Measurements from ENCODE around the gene AKAP13. TPM values are rescaled to one million over a fixed set of nuclear protein-coding genes. Genes with fewer than 3 reads are reported as not detected.
"Not testable (repeated sequence)": the region's sequence is repeated elsewhere in the genome, so short reads cannot be mapped to it uniquely, and the experiment has no call there.

AKAP13 gene
- polyA plus RNA-seq, 1 of the 3 experiments (the other 2 are of a cell fraction), result 8.4 TPM

DNA sequence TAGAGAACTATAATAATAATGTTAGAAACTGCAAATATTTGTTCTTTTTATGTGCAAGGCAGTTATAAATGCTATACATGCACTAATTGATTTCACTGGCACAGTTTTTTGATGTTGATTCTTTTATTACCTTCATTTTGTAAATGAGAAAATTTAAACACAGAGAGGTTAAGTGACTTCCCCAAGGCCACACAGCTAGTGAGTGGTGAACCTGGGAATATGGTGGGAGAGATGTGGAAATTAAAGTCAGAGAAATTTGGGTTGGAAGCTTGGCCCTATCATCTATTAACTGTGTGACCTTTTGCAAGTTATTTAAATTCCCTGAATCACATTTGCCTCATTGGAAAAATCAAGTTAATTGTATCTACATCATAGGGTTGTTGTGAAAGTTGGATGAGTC, 39.6 kb upstream of the AKAP13 start (continued):
- TF ChIP-seq, protein P1, sequence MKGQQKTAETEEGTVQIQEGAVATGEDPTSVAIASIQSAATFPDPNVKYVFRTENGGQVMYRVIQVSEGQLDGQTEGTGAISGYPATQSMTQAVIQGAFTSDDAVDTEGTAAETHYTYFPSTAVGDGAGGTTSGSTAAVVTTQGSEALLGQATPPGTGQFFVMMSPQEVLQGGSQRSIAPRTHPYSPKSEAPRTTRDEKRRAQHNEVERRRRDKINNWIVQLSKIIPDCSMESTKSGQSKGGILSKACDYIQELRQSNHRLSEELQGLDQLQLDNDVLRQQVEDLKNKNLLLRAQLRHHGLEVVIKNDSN (IDR thresholded peaks at IDR 0.05; ENCODE audit: borderline replicate concordance, low read depth), result no peak
- TF ChIP-seq, protein P2, sequence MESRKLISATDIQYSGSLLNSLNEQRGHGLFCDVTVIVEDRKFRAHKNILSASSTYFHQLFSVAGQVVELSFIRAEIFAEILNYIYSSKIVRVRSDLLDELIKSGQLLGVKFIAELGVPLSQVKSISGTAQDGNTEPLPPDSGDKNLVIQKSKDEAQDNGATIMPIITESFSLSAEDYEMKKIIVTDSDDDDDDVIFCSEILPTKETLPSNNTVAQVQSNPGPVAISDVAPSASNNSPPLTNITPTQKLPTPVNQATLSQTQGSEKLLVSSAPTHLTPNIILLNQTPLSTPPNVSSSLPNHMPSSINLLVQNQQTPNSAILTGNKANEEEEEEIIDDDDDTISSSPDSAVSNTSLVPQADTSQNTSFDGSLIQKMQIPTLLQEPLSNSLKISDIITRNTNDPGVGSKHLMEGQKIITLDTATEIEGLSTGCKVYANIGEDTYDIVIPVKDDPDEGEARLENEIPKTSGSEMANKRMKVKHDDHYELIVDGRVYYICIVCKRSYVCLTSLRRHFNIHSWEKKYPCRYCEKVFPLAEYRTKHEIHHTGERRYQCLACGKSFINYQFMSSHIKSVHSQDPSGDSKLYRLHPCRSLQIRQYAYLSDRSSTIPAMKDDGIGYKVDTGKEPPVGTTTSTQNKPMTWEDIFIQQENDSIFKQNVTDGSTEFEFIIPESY (IDR thresholded peaks at IDR 0.05; ENCODE audit: borderline replicate concordance, low read depth), result no peak

DNA sequence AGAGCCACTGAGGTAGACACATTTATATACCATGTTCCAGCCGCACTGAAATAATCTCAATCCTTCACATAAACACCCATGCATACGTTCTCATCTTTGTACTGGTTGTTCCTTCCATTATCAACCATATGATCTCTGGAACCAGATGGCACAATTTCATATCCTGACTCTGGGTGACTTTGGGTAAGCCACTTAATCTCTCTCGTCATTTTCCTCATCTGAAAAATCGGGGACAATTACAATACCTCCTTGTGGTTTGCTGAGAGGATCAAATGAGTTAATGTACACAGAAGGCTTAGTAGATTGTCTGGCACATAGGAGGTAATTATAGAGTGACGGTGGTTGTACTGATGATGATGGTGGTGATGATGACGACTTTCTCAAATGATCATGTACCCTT, 38.2 kb upstream of the AKAP13 start:
- POLR2A ChIA-PET; H3K27ac ChIP-seq (ENCODE audit: low read depth in 2 of 2, low read length in 1 of 2): not testable (repeated sequence)

DNA sequence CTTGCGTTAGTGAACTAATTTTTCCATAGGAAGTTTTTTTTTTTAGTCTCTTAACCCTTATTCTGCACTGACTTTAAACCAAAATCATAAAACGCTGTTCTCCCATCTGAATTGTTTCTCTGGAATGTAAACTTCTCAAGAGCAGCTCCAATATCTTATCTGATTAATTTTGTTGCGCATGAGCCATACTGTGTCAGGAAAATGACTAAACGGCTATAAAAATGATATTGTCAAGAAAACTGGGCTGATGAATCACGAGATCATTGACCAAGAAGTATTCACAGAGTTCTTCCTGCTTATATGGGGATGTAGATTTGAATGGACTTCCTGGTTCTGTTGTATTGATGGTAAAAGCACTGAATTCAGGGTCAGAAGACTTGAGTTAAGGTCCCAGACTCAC, 37.0 kb upstream of the AKAP13 start:
- Histone ChIP-seq H3K4me2 (peak overlapping the region; percentile 14), H3K27ac (ENCODE audit: low read depth in 2 of 2, low read length in 1 of 2) (peak overlapping the region in 1 of 2 experiments; percentile 89; a peak in 2 of 4 replicates), H2AFZ (ENCODE audit: low read depth) (peak overlapping the region; percentile 59; the same call in 1 of the 2 replicates), H3F3A (replicated peaks; ENCODE audit: insufficient read depth) (peaks cover 13% of the 10 kb centered on the region), H3K9ac (peak overlapping the region; percentile 24; the same call in 1 of the 2 replicates)
- H3K79me2 ChIP-seq (ENCODE audit: insufficient read depth); H3K36me3 ChIP-seq (replicated peaks in 1 of 2; ENCODE audit: control insufficient read depth in 1 of 2, insufficient read depth in 2 of 2, low read length in 1 of 2); H3K4me1 ChIP-seq (ENCODE audit: control insufficient read depth in 1 of 2, insufficient read depth in 2 of 2, low read depth in 1 of 2, low read length in 1 of 2); POLR2A ChIA-PET; H4K20me1 ChIP-seq (ENCODE audit: insufficient read depth); H3K4me3 ChIP-seq (ENCODE audit: low read depth in 2 of 2, low read length in 1 of 2); DNase-seq; H3K9me2 ChIP-seq; H3K9me3 ChIP-seq; H3K27me3 ChIP-seq (ENCODE audit: insufficient read depth): not testable (repeated sequence)
- WGBS (ENCODE audit: low lambda C conversion rate), result 10% methylated on average over 5 of the region's 5 CpGs
- CTCF ChIA-PET, result interaction anchor here (0.6 kb wide), 1 partner anchor 54 kb away, joined by 3 read pairs; no protein-coding TSS in a partner anchor
- TF ChIP-seq TCF12 (IDR thresholded peaks at IDR 0.05) (peak; percentile 83), FOSL2 (IDR thresholded peaks at IDR 0.05; ENCODE audit: borderline replicate concordance, low read depth) (peak; percentile 82), ELF1 (IDR thresholded peaks at IDR 0.05) (peak; percentile 62; the same call in 1 of the 2 replicates), JUND (IDR thresholded peaks at IDR 0.05) (peak; percentile 79), NFIC (IDR thresholded peaks at IDR 0.05; ENCODE audit: borderline replicate concordance) (peak; percentile 28; the same call in 1 of the 2 replicates), EP300 (IDR thresholded peaks at IDR 0.05; ENCODE audit: borderline replicate concordance in 1 of 2, low read depth in 1 of 2, low read length in 1 of 2) (peak in 1 of 2 experiments; percentile 52; a peak in 1 of 4 replicates)
- TF ChIP-seq, protein P3, sequence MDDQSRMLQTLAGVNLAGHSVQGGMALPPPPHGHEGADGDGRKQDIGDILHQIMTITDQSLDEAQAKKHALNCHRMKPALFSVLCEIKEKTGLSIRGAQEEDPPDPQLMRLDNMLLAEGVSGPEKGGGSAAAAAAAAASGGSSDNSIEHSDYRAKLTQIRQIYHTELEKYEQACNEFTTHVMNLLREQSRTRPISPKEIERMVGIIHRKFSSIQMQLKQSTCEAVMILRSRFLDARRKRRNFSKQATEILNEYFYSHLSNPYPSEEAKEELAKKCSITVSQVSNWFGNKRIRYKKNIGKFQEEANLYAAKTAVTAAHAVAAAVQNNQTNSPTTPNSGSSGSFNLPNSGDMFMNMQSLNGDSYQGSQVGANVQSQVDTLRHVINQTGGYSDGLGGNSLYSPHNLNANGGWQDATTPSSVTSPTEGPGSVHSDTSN (IDR thresholded peaks at IDR 0.05), result peak; percentile 83

More for the DNA sequence above, 38.2 kb upstream of the AKAP13 start:
- H3K4me3 ChIP-seq (ENCODE audit: low read depth in 2 of 2, low read length in 1 of 2); H3K9me3 ChIP-seq; H3K79me2 ChIP-seq (ENCODE audit: insufficient read depth); H3K9ac ChIP-seq; H3K9me2 ChIP-seq; H3K36me3 ChIP-seq (replicated peaks in 1 of 2; ENCODE audit: control insufficient read depth in 1 of 2, insufficient read depth in 2 of 2, low read length in 1 of 2); DNase-seq; H2AFZ ChIP-seq (ENCODE audit: low read depth); H3K27me3 ChIP-seq (ENCODE audit: insufficient read depth); H3K4me1 ChIP-seq (ENCODE audit: control insufficient read depth in 1 of 2, insufficient read depth in 2 of 2, low read depth in 1 of 2, low read length in 1 of 2); CTCF ChIA-PET; H4K20me1 ChIP-seq (ENCODE audit: insufficient read depth); H3K4me2 ChIP-seq: not testable (repeated sequence)
- 92% methylated on average over 6 of the region's 6 CpGs for WGBS (ENCODE audit: low lambda C conversion rate)
- H3F3A ChIP-seq (replicated peaks; ENCODE audit: insufficient read depth), result peaks cover 13% of the 10 kb centered on the region

DNA sequence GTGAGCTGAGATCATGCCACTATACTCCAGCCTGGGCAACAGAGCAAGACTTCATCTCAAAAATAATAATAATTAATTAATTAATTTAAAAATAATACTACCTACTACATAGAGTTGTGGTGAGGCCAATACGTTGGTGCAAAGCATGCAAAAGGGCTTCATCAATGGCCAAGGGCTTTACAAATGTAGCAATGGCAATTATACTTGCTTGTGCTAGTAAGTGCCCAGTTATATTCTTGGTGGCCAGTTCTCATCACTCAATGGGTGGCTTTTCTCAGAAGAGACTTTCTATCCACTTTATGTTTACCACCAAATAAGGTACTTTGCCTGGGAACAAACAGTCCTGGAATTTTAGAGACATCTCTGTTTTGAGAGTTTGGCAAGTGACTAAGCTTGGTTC, 36.2 kb upstream of the AKAP13 start:
- H3K4me2 ChIP-seq; H2AFZ ChIP-seq (ENCODE audit: low read depth); H3K36me3 ChIP-seq (replicated peaks in 1 of 2; ENCODE audit: control insufficient read depth in 1 of 2, insufficient read depth in 2 of 2, low read length in 1 of 2); H3K79me2 ChIP-seq (ENCODE audit: insufficient read depth); H3K27me3 ChIP-seq (ENCODE audit: insufficient read depth); H3K9me2 ChIP-seq; CTCF ChIA-PET; H3K9me3 ChIP-seq; DNase-seq; H4K20me1 ChIP-seq (ENCODE audit: insufficient read depth); POLR2A ChIA-PET; H3K9ac ChIP-seq; H3K4me1 ChIP-seq (ENCODE audit: control insufficient read depth in 1 of 2, insufficient read depth in 2 of 2, low read depth in 1 of 2, low read length in 1 of 2); H3K4me3 ChIP-seq (ENCODE audit: low read depth in 2 of 2, low read length in 1 of 2): not testable (repeated sequence)
- WGBS (ENCODE audit: low lambda C conversion rate), result 67% methylated on average over 1 of the region's 1 CpG
- Histone ChIP-seq H3K27ac (ENCODE audit: low read depth in 2 of 2, low read length in 1 of 2) (peak overlapping the region in 1 of 2 experiments; percentile 89; a peak in 2 of 4 replicates), H3F3A (replicated peaks; ENCODE audit: insufficient read depth) (peaks cover 13% of the 10 kb centered on the region)

DNA sequence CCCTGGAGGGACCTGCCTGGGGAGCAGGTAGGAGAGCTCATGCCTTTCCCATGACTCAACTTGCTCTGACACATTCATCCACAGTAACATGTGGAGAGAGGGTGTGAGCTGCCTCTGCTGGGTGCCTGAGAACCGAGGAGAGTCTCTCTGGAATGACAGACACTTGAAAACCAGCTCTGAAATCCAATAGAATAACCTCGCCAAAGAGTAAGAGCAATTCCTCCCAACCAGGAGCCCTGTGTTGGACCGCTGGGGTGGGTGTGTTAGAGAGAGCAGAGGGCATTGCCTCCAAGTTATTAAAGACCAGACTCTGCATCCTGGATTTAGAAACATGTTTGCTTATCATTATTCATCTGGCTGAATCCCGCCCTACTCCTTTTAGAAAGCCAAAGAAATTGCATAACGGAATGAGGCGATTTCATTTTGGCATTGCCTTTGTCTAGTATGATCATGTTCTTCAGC, 35.7 kb upstream of the AKAP13 start:
- H3K36me3 ChIP-seq (replicated peaks in 1 of 2; ENCODE audit: control insufficient read depth in 1 of 2, insufficient read depth in 2 of 2, low read length in 1 of 2); H3K9me2 ChIP-seq; CTCF ChIA-PET; DNase-seq; H4K20me1 ChIP-seq (ENCODE audit: insufficient read depth); H3K27me3 ChIP-seq (ENCODE audit: insufficient read depth); H2AFZ ChIP-seq (ENCODE audit: low read depth); POLR2A ChIA-PET; H3K9ac ChIP-seq; H3K79me2 ChIP-seq (ENCODE audit: insufficient read depth); H3K4me1 ChIP-seq (ENCODE audit: control insufficient read depth in 1 of 2, insufficient read depth in 2 of 2, low read depth in 1 of 2, low read length in 1 of 2); H3K4me3 ChIP-seq (ENCODE audit: low read depth in 2 of 2, low read length in 1 of 2); H3K9me3 ChIP-seq: not testable (repeated sequence)
- peak overlapping the region; percentile 50; the same call in 1 of the 2 replicates for H3K4me2 ChIP-seq
- H3F3A ChIP-seq (replicated peaks; ENCODE audit: insufficient read depth), result peaks cover 13% of the 10 kb centered on the region
- peak overlapping the region in 1 of 2 experiments; percentile 56; a peak in 2 of 4 replicates for H3K27ac ChIP-seq (ENCODE audit: low read depth in 2 of 2, low read length in 1 of 2)
- WGBS (ENCODE audit: low lambda C conversion rate), result 53% methylated on average over 6 of the region's 6 CpGs

Data from SK-N-SH (cell line).